ENCODE measurements around the gene PPM1A. TPM values are rescaled to one million over a fixed set of nuclear protein-coding genes. Genes with fewer than 3 reads are reported as not detected.
A peak's percentile ranks its signal among the peaks of the same experiment; 100 is the strongest.

Gene PPM1A
- total and polyA plus RNA-seq, 3 experiments from 2014 or later = 22.3 to 55.3 (median 54.6) TPM

DNA sequence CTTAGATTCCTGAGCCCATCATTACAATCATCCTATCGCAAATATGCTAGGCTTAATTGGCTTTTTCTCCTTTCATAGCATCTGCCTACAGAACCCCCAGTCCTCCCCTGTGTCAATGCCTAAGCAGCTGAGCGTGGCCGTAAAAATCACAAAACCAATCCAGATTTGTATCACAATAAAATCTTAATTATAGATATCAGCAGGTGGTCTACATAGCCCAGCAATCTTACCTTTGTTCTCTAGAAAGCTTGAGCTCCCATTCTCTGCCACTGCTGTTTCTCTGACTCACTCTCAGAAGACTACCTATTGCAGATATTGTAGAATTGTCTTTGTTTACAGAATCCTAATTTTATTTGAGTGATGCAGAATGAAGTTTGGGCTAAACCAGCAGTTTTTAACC lies 37.9 kb upstream of the PPM1A start:
- peaks cover 0 to 2% (median 0%) of the 10 kb centered on the region in 5 donors for H3K9me3 Mint-ChIP-seq
- H3K4me3 ChIP-seq (ENCODE audit: low read length) = no peak overlapping the region
- no peaks in the 10 kb centered on the region for H3K36me3 ChIP-seq (ENCODE audit: insufficient read depth, low read length)
- H3K4me1 ChIP-seq (ENCODE audit: insufficient read depth, low read length) = no peaks in the 10 kb centered on the region
- H3K4me3 Mint-ChIP-seq = no peak overlapping the region
- POLR2A ChIA-PET = no interaction called here
- no peaks in the 10 kb centered on the region for H3K9me3 ChIP-seq (ENCODE audit: low read length)
- CTCF ChIA-PET = no interaction called here
- no peaks in the 10 kb centered on the region for H3K4me1 Mint-ChIP-seq
- peak overlapping the region in 1 of 8 donors; percentile 35 for H3K27ac Mint-ChIP-seq
- peaks cover 16 to 25% of the 10 kb centered on the region in 2 donors for H3K27me3 Mint-ChIP-seq
- H3K36me3 Mint-ChIP-seq = peaks cover 0 to 3% (median 0%) of the 10 kb centered on the region in 3 donors
- no peak overlapping the region for H3K27ac ChIP-seq (ENCODE audit: low read depth, low read length)
- no peak for DNase-seq
- peaks cover 3% of the 10 kb centered on the region for H3K27me3 ChIP-seq (ENCODE audit: insufficient read depth, low read length, poor library complexity, severe bottlenecking)

- Mint-ChIP-seq H3K4me1 (no peaks in the 10 kb centered on the region), H3K27me3 (peaks cover 11 to 16% of the 10 kb centered on the region in 2 donors), H3K36me3 (peaks cover 0 to 3% (median 0%) of the 10 kb centered on the region in 3 donors), H3K9me3 (peaks cover 0 to 2% (median 0%) of the 10 kb centered on the region in 5 donors), H3K4me3 (peak overlapping the region in 1 of 7 donors; percentile 57), H3K27ac (no peak overlapping the region)
- DNase-seq = no peak
- POLR2A ChIA-PET = no interaction called here
- no peaks in the 10 kb centered on the region for H3K9me3 ChIP-seq (ENCODE audit: low read length)
- CTCF ChIA-PET = no interaction called here
- H3K36me3 ChIP-seq (ENCODE audit: insufficient read depth, low read length) = no peaks in the 10 kb centered on the region
- no peak overlapping the region for H3K4me3 ChIP-seq (ENCODE audit: low read length)
- H3K27ac ChIP-seq (ENCODE audit: low read depth, low read length) = no peak overlapping the region
- no peaks in the 10 kb centered on the region for H3K27me3 ChIP-seq (ENCODE audit: insufficient read depth, low read length, poor library complexity, severe bottlenecking)
- no peaks in the 10 kb centered on the region for H3K4me1 ChIP-seq (ENCODE audit: insufficient read depth, low read length)
Observed at GRCh38 chr14:60212503-60213371, 36.3 kb upstream of the PPM1A start.

GRCh38 chr14:60214003-60214402 lies 35.0 kb upstream of the PPM1A start:
- Mint-ChIP-seq H3K27me3 (peaks cover 8 to 15% of the 10 kb centered on the region in 2 donors), H3K9me3 (peaks cover 0 to 2% (median 0%) of the 10 kb centered on the region in 5 donors), H3K27ac (no peak overlapping the region), H3K4me3 (no peak overlapping the region), H3K36me3 (peaks cover 0 to 3% (median 0%) of the 10 kb centered on the region in 3 donors), H3K4me1 (no peaks in the 10 kb centered on the region)
- Histone ChIP-seq H3K9me3 (ENCODE audit: low read length) (no peaks in the 10 kb centered on the region), H3K27ac (ENCODE audit: low read depth, low read length) (no peak overlapping the region), H3K27me3 (ENCODE audit: insufficient read depth, low read length, poor library complexity, severe bottlenecking) (no peaks in the 10 kb centered on the region), H3K36me3 (ENCODE audit: insufficient read depth, low read length) (no peaks in the 10 kb centered on the region), H3K4me1 (ENCODE audit: insufficient read depth, low read length) (no peaks in the 10 kb centered on the region), H3K4me3 (ENCODE audit: low read length) (no peak overlapping the region)
- POLR2A ChIA-PET = no interaction called here
- DNase-seq = no peak
- CTCF ChIA-PET = no interaction called here

DNA sequence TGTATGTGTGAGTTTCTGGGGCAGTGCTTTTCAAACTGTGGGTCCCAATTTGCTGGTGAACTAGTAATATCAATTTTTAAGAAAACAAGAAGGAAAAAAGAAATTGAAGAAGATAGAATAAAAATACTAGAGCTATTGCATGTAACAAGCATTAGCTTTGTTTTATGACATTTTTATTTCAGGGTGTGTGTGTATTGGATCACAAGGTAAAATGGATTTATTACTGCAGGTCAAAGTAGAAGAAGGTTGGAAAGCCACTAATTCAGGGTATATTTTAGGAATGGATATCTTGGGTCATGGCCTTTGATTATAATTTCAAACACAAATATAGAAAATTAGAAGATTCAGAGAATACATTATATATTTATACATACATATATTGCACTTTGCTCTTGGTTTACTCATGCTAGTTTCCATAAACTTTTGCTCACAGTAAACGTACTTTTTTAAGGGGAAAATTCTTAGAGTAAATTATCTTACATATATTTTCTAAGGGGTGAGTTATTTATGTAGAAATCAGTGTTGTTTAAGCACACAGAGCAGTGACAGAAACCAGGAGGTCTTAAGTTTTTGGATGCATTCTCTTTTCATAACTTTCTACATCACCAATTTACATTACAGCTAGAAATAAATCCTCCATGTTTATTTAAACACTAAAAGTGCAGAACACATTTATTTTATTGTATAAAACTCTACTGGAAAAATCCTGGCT lies 34.5 kb upstream of the PPM1A start:
- Mint-ChIP-seq H3K36me3 (peaks cover 0 to 3% (median 0%) of the 10 kb centered on the region in 3 donors), H3K9me3 (peaks cover 0 to 2% (median 0%) of the 10 kb centered on the region in 5 donors), H3K27me3 (peaks cover 4 to 12% of the 10 kb centered on the region in 2 donors), H3K4me1 (no peaks in the 10 kb centered on the region), H3K4me3 (no peak overlapping the region), H3K27ac (no peak overlapping the region)
- no peaks in the 10 kb centered on the region for H3K4me1 ChIP-seq (ENCODE audit: insufficient read depth, low read length)
- H3K4me3 ChIP-seq (ENCODE audit: low read length) = no peak overlapping the region
- no peak overlapping the region for H3K27ac ChIP-seq (ENCODE audit: low read depth, low read length)
- DNase-seq = no peak
- ChIA-PET CTCF (no interaction called here), POLR2A (no interaction called here)
- H3K27me3 ChIP-seq (ENCODE audit: insufficient read depth, low read length, poor library complexity, severe bottlenecking) = no peaks in the 10 kb centered on the region
- no peaks in the 10 kb centered on the region for H3K9me3 ChIP-seq (ENCODE audit: low read length)
- no peaks in the 10 kb centered on the region for H3K36me3 ChIP-seq (ENCODE audit: insufficient read depth, low read length)

GRCh38 chr14:60215127-60215444 lies 33.9 kb upstream of the PPM1A start:
- Mint-ChIP-seq H3K4me3 (no peak overlapping the region), H3K27me3 (peaks cover 3 to 9% of the 10 kb centered on the region in 2 donors), H3K36me3 (peaks cover 0 to 3% (median 0%) of the 10 kb centered on the region in 3 donors), H3K9me3 (peaks cover 0 to under 1% (median 0%) of the 10 kb centered on the region in 5 donors), H3K4me1 (peaks cover 0 to 3% (median under 1%) of the 10 kb centered on the region in 3 donors), H3K27ac (no peak overlapping the region)
- DNase-seq = no peak
- CTCF ChIA-PET = interaction anchor here (0.7 kb wide), 1 partner anchor 10 kb away, joined by 3 read pairs; no protein-coding TSS in a partner anchor
- H3K4me3 ChIP-seq (ENCODE audit: low read length) = no peak overlapping the region
- H3K27ac ChIP-seq (ENCODE audit: low read depth, low read length) = no peak overlapping the region
- no peaks in the 10 kb centered on the region for H3K27me3 ChIP-seq (ENCODE audit: insufficient read depth, low read length, poor library complexity, severe bottlenecking)
- POLR2A ChIA-PET = no interaction called here
- H3K4me1 ChIP-seq (ENCODE audit: insufficient read depth, low read length) = no peaks in the 10 kb centered on the region
- H3K9me3 ChIP-seq (ENCODE audit: low read length) = no peaks in the 10 kb centered on the region
- no peaks in the 10 kb centered on the region for H3K36me3 ChIP-seq (ENCODE audit: insufficient read depth, low read length)

GRCh38 chr14:60215520-60216420 lies 33.3 kb upstream of the PPM1A start:
- no peak for DNase-seq
- no peaks in the 10 kb centered on the region for H3K4me1 ChIP-seq (ENCODE audit: insufficient read depth, low read length)
- Mint-ChIP-seq H3K4me1 (peaks cover 0 to 10% (median 2%) of the 10 kb centered on the region in 3 donors), H3K27ac (no peak overlapping the region), H3K27me3 (peaks cover 0 to 9% of the 10 kb centered on the region in 2 donors), H3K4me3 (no peak overlapping the region), H3K9me3 (no peaks in the 10 kb centered on the region), H3K36me3 (peaks cover 0 to 3% (median 0%) of the 10 kb centered on the region in 3 donors)
- POLR2A ChIA-PET = no interaction called here
- no peaks in the 10 kb centered on the region for H3K9me3 ChIP-seq (ENCODE audit: low read length)
- CTCF ChIA-PET = interaction anchor here (0.7 kb wide), 1 partner anchor 9 kb away, joined by 3 read pairs; no protein-coding TSS in a partner anchor
- H3K36me3 ChIP-seq (ENCODE audit: insufficient read depth, low read length) = no peaks in the 10 kb centered on the region
- H3K27ac ChIP-seq (ENCODE audit: low read depth, low read length) = no peak overlapping the region
- H3K4me3 ChIP-seq (ENCODE audit: low read length) = no peak overlapping the region
- H3K27me3 ChIP-seq (ENCODE audit: insufficient read depth, low read length, poor library complexity, severe bottlenecking) = no peaks in the 10 kb centered on the region

DNA sequence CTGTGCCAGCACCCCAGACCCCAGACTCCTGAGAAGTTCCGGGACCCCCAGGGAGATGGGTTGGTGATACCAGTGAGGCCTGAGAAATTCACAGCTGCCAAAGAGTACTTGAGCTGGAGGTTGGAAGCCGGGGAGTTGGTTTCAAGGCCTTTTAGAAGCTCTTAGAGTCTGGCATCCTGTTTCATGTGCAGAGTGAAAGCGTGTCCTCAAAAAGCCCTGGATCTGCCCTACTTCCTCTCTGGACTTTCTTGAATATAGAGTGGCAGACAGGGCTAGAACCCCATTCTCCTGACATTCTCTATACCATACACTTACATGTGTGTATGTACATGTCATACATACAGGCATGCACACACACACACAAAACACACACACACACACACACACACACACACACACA lies 31.3 kb upstream of the PPM1A start:
- ChIA-PET POLR2A (no interaction called here), CTCF (no interaction called here)
- no peak for DNase-seq
- no peaks in the 10 kb centered on the region for H3K36me3 Mint-ChIP-seq
- no peak overlapping the region for H3K27ac ChIP-seq (ENCODE audit: low read depth, low read length)
- H3K27me3 Mint-ChIP-seq = peaks cover 0 to 6% of the 10 kb centered on the region in 2 donors
- no peaks in the 10 kb centered on the region for H3K9me3 ChIP-seq (ENCODE audit: low read length)
- H3K4me3 Mint-ChIP-seq = no peak overlapping the region
- H3K9me3 Mint-ChIP-seq = no peaks in the 10 kb centered on the region
- no peaks in the 10 kb centered on the region for H3K27me3 ChIP-seq (ENCODE audit: insufficient read depth, low read length, poor library complexity, severe bottlenecking)
- no peak overlapping the region for H3K27ac Mint-ChIP-seq
- H3K4me1 Mint-ChIP-seq = peaks cover 0 to 11% (median 2%) of the 10 kb centered on the region in 3 donors
- no peak overlapping the region for H3K4me3 ChIP-seq (ENCODE audit: low read length)
- H3K36me3 ChIP-seq (ENCODE audit: insufficient read depth, low read length) = no peaks in the 10 kb centered on the region
- no peaks in the 10 kb centered on the region for H3K4me1 ChIP-seq (ENCODE audit: insufficient read depth, low read length)

All from CD8-positive, alpha-beta memory T cell (primary cell).